Endodermal cell (in vitro differentiated cells): ENCODE measurements around the gene CDK15. TPM values are rescaled to one million over a fixed set of nuclear protein-coding genes. Genes with fewer than 3 reads are reported as not detected.

Experiments
- DNase-seq: peaks from one replicate; pipeline ENCODE4 v3.0.0-alpha.2; 2017
- H3K27ac ChIP-seq: 2 replicates; pipeline ENCODE4 v1.5.1; 2013; ENCODE audit warnings: mild to moderate bottlenecking, low read depth, low read length, moderate library complexity
- H3K27me3 ChIP-seq: 2 replicates; pipeline ENCODE4 v1.6.1; 2013; ENCODE audit warnings: mild to moderate bottlenecking, low read length, moderate library complexity; ENCODE audit not compliant: insufficient read depth, control insufficient read depth, poor library complexity, severe bottlenecking
- H3K36me3 ChIP-seq: 2 replicates; pipeline ENCODE4 v1.7.0; 2013; ENCODE audit warnings: mild to moderate bottlenecking, low read length, moderate library complexity; ENCODE audit not compliant: control insufficient read depth, insufficient read depth
- H3K4me1 ChIP-seq: one replicate; pipeline ENCODE4 v1.7.0; 2013; ENCODE audit warnings: low read length; ENCODE audit not compliant: control insufficient read depth, insufficient read depth
- H3K4me3 ChIP-seq: 2 replicates; pipeline ENCODE4 v1.5.1; 2013; ENCODE audit warnings: mild to moderate bottlenecking, low read length, moderate library complexity
- H3K9ac ChIP-seq: 2 replicates; pipeline ENCODE4 v1.6.1; 2013; ENCODE audit warnings: mild to moderate bottlenecking, low read length, moderate library complexity; ENCODE audit not compliant: poor library complexity, severe bottlenecking; ENCODE audit errors: extremely low read depth
- H3K9me3 ChIP-seq: 2 replicates; pipeline ENCODE4 v1.6.1; 2013; ENCODE audit warnings: mild to moderate bottlenecking, low read length, moderate library complexity; ENCODE audit not compliant: control insufficient read depth
- H3K27ac Mint-ChIP-seq: 2 replicates; pipeline ENCODE4 v1.8.0; 2020; ENCODE audit warnings: mixed read lengths
- H3K27me3 Mint-ChIP-seq: 2 replicates; pipeline ENCODE4 v1.8.0; 2021; ENCODE audit warnings: mild to moderate bottlenecking, mixed read lengths; ENCODE audit not compliant: insufficient read depth
- H3K36me3 Mint-ChIP-seq: 2 replicates; pipeline ENCODE4 v1.8.0; 2020; ENCODE audit warnings: low read depth, mixed read lengths
- H3K4me1 Mint-ChIP-seq: 2 replicates; pipeline ENCODE4 v1.8.0; 2020; ENCODE audit warnings: mixed read lengths
- H3K4me3 Mint-ChIP-seq: 2 replicates; pipeline ENCODE4 v1.8.0; 2020; ENCODE audit warnings: mild to moderate bottlenecking, moderate library complexity, mixed read lengths
- H3K9me3 Mint-ChIP-seq: 2 replicates; pipeline ENCODE4 v1.8.0; 2020; ENCODE audit warnings: mild to moderate bottlenecking, mixed read lengths
- WGBS, 2 experiments: methylation state at CpG; one replicate each; pipeline versions ENCODE4 v1.1.5 to v1.1.7; 2013; ENCODE audit warnings: missing lambda C conversion rate in 2 of 2, mixed read lengths in 1 of 2; ENCODE audit not compliant: insufficient coverage in 1 of 2, insufficient read length in 1 of 2; 5-methylcytosine and 5-hydroxymethylcytosine counted together
- total RNA-seq, 2 donors: library from RNA; stranded (reverse); fragmentation: NEBNext Ultra II Directional in 1 of 2; extraction: Animal tissue kit (Norgen Biotek cat#: 25700) in 1 of 2; gene quantifications; 2 replicates in 1 of 2; 3 replicates in 1 of 2; pipeline ENCODE4 v1.2.1, GENCODE V29; 2021
- TF ChIP-seq, protein P1 (sequence below): fragments of 200-600 bp; sonication (generic); conservative IDR thresholded peaks from 2 replicates; pipeline ENCODE4 v1.5.0; 2021; ENCODE audit warnings: antibody characterized with exemption, mild to moderate bottlenecking

Gene CDK15
- total RNA-seq, 2 donors from 2014 or later, result 0.35 TPM; not detected in 1

- peaks cover 14% of the 10 kb centered on the region for H3K9me3 ChIP-seq
- Mint-ChIP-seq H3K27ac (peak overlapping the region; percentile 26), H3K27me3 (no peaks in the 10 kb centered on the region), H3K4me3 (no peak overlapping the region), H3K9me3 (peaks cover 7% of the 10 kb centered on the region), H3K36me3 (no peaks in the 10 kb centered on the region), H3K4me1 (peaks cover 61% of the 10 kb centered on the region)
- no peaks in the 10 kb centered on the region for H3K27me3 ChIP-seq
- no peaks in the 10 kb centered on the region for H3K36me3 ChIP-seq
- TF ChIP-seq, protein P1, sequence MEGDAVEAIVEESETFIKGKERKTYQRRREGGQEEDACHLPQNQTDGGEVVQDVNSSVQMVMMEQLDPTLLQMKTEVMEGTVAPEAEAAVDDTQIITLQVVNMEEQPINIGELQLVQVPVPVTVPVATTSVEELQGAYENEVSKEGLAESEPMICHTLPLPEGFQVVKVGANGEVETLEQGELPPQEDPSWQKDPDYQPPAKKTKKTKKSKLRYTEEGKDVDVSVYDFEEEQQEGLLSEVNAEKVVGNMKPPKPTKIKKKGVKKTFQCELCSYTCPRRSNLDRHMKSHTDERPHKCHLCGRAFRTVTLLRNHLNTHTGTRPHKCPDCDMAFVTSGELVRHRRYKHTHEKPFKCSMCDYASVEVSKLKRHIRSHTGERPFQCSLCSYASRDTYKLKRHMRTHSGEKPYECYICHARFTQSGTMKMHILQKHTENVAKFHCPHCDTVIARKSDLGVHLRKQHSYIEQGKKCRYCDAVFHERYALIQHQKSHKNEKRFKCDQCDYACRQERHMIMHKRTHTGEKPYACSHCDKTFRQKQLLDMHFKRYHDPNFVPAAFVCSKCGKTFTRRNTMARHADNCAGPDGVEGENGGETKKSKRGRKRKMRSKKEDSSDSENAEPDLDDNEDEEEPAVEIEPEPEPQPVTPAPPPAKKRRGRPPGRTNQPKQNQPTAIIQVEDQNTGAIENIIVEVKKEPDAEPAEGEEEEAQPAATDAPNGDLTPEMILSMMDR, result no peak
- no peak overlapping the region for H3K27ac ChIP-seq
- 66 to 69% methylated on average over 5 to 7 of the region's 7 CpGs for WGBS, 2 experiments
- peak; percentile 47 for DNase-seq
- H3K9ac ChIP-seq, result no peak overlapping the region
- peaks cover 30% of the 10 kb centered on the region for H3K4me1 ChIP-seq
- H3K4me3 ChIP-seq, result no peak overlapping the region
Observed at GRCh38 chr2:201931951-201932350, 125.6 kb downstream of the CDK15 start.

DNA sequence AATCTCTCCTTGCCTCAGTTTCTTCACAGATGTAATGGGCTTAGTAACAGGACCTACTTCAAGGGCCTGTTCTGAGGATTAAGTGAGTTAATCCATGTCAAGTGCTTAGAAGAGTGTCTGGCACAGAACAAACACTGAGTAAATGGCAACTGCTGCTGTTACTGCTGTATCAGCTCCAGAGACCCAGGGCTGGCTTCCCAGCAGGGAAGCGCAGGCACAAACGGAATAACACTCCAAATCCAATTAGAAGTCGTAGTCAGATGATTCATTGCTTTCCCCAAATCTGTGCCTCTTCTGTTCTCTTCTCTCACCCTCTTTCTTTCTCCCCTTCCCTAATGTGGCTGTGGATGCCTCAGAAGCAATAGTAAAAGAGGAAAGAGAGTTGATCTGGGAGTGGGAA is 126.2 kb downstream of the CDK15 start:
- TF ChIP-seq, protein P1, result no peak
- Mint-ChIP-seq H3K9me3 (peaks cover 7% of the 10 kb centered on the region), H3K27ac (peak overlapping the region; percentile 70), H3K4me1 (peaks cover 63% of the 10 kb centered on the region), H3K4me3 (no peak overlapping the region), H3K27me3 (no peaks in the 10 kb centered on the region), H3K36me3 (no peaks in the 10 kb centered on the region)
- Histone ChIP-seq H3K4me1 (peaks cover 30% of the 10 kb centered on the region), H3K9me3 (peaks cover 14% of the 10 kb centered on the region), H3K9ac (no peak overlapping the region), H3K4me3 (peak overlapping the region; percentile 24), H3K36me3 (no peaks in the 10 kb centered on the region), H3K27ac (no peak overlapping the region), H3K27me3 (no peaks in the 10 kb centered on the region)
- 37 to 39% methylated on average over 3 of the region's 3 CpGs for WGBS, 2 experiments
- DNase-seq, result peak; percentile 70

DNA sequence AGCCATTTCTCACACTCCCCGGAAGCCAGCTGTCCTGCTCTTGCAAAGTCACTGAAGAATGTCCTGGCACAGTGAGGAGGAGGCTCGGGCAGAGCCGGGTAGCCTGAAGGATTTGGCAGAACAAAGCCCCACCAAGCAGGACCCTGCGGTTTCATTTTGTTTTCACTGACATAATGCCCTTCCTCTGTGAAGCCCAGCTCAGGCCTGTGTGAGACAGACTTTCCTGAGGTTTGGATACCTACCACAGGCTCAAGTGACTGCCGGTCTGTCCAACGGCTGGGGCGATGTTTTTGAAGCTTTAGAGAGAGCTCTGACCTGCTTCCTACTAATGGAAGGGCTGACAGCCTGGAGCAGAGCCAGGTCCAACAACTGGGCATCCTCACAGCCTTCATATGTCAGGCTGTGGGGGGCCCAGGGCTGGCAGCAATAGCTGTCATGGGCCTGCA is 127.5 kb downstream of the CDK15 start:
- no peak overlapping the region for H3K27ac Mint-ChIP-seq
- WGBS, 2 experiments, result 53 to 77% methylated on average over 6 to 7 of the region's 7 CpGs
- peaks cover 7% of the 10 kb centered on the region for H3K9me3 Mint-ChIP-seq
- H3K9me3 ChIP-seq, result peaks cover 14% of the 10 kb centered on the region
- peak; percentile 56 for DNase-seq
- TF ChIP-seq, protein P1, result no peak
- peaks cover 41% of the 10 kb centered on the region for H3K4me1 ChIP-seq
- no peaks in the 10 kb centered on the region for H3K27me3 Mint-ChIP-seq
- H3K9ac ChIP-seq, result no peak overlapping the region
- H3K27me3 ChIP-seq, result no peaks in the 10 kb centered on the region
- peak overlapping the region; percentile 82 for H3K27ac ChIP-seq
- no peak overlapping the region for H3K4me3 Mint-ChIP-seq
- H3K4me3 ChIP-seq, result no peak overlapping the region
- H3K36me3 ChIP-seq, result no peaks in the 10 kb centered on the region
- peaks cover 68% of the 10 kb centered on the region for H3K4me1 Mint-ChIP-seq
- H3K36me3 Mint-ChIP-seq, result no peaks in the 10 kb centered on the region
